GM18526 (cell line): ENCODE results near the gene PPIL6.
A peak's percentile ranks its signal among the peaks of the same experiment; 100 is the strongest.

Source experiments
- POLR2A ChIP-seq: IDR thresholded peaks from 3 replicates; pipeline ENCODE4 v1.6.1; 2011; ENCODE audit not compliant: insufficient read length; ENCODE audit errors: extremely low read depth

The PPIL6 gene

GRCh38 chr6:109393886-109394281 lies 46.5 kb downstream of the PPIL6 start:
- no peak for TF ChIP-seq POLR2A

- TF ChIP-seq POLR2A = no peak
Measured at GRCh38 chr6:109393157-109393885, 47.1 kb downstream of the PPIL6 start.

- no peak for TF ChIP-seq POLR2A
Measured at GRCh38 chr6:109389650-109390274, 50.7 kb downstream of the PPIL6 start.

- TF ChIP-seq POLR2A = no peak
Measured at GRCh38 chr6:109388265-109388664, 52.2 kb downstream of the PPIL6 start.

GRCh38 chr6:109383438-109383940 lies 56.9 kb downstream of the PPIL6 start:
- TF ChIP-seq POLR2A = no peak

- peak; percentile 63 for TF ChIP-seq POLR2A
Measured at GRCh38 chr6:109382576-109383437, 57.6 kb downstream of the PPIL6 start.

GRCh38 chr6:109381747-109382575 lies 58.5 kb downstream of the PPIL6 start, which contains the start of gene CD164:
Gene CD164, minus strand, starts transcription at chr6:109382467. Its CDS starts 89 bp downstream, at chr6:109382378.
- peak; percentile 97 for TF ChIP-seq POLR2A

- no peak for TF ChIP-seq POLR2A
Measured at GRCh38 chr6:109381061-109381746, 59.2 kb downstream of the PPIL6 start.

- TF ChIP-seq POLR2A = no peak
Measured at GRCh38 chr6:109379711-109380110, 60.7 kb downstream of the PPIL6 start.

- TF ChIP-seq POLR2A = no peak
Measured at GRCh38 chr6:109377717-109378116, 62.7 kb downstream of the PPIL6 start.

GRCh38 chr6:109374326-109374892 lies 66.0 kb downstream of the PPIL6 start:
- no peak for TF ChIP-seq POLR2A

- TF ChIP-seq POLR2A = no peak
Measured at GRCh38 chr6:109373762-109374161, 66.7 kb downstream of the PPIL6 start.

- no peak for TF ChIP-seq POLR2A
Measured at GRCh38 chr6:109373331-109373730, 67.1 kb downstream of the PPIL6 start.

GRCh38 chr6:109372130-109372529 lies 68.3 kb downstream of the PPIL6 start:
- TF ChIP-seq POLR2A = no peak
